ENCODE data around the gene LIPG.

DNA sequence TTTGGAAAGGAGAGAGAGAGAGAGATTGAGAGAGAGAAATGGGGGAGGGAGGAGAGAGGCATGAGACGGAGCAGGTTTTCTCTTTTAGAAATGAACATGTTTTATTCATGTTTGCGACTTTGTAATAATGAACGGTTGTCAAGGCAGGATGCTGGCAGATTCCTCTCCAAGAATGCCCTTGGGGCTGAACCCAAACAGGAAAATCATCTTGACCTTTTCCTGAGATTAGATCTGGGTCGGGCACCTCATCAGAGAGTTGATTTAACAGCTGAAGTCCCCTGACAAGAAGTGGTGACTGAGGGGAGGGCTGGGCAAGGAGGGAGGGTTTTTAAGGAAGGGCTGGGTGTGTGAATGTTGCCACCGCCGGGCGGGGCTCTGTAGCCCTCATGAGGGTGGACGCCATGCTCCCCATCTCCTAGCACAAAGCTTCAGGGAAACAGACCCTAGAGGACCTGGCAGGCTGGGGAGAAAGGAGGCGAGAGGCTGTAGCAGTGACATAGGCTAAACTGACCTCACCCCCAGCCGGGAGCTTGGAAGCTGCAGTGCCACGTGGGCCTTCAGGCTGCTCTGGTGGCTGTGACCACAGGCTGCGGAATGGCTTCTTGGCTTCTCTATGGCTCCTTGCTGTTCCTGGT, 60.0 kb downstream of the LIPG start:
- TF ChIP-seq, protein P1, sequence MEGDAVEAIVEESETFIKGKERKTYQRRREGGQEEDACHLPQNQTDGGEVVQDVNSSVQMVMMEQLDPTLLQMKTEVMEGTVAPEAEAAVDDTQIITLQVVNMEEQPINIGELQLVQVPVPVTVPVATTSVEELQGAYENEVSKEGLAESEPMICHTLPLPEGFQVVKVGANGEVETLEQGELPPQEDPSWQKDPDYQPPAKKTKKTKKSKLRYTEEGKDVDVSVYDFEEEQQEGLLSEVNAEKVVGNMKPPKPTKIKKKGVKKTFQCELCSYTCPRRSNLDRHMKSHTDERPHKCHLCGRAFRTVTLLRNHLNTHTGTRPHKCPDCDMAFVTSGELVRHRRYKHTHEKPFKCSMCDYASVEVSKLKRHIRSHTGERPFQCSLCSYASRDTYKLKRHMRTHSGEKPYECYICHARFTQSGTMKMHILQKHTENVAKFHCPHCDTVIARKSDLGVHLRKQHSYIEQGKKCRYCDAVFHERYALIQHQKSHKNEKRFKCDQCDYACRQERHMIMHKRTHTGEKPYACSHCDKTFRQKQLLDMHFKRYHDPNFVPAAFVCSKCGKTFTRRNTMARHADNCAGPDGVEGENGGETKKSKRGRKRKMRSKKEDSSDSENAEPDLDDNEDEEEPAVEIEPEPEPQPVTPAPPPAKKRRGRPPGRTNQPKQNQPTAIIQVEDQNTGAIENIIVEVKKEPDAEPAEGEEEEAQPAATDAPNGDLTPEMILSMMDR (IDR thresholded peaks at IDR 0.05), result no peak
- no peak for TF ChIP-seq POLR2A (IDR thresholded peaks at IDR 0.05)
